Activated CD8-positive, alpha-beta memory T cell treated with anti-CD3 and anti-CD28 coated beads, Interleukin-2, amount 10 ng/mL, durations not matched to agents 7 days and 5 days (primary cell): Measurements from ENCODE around the gene TRIM77. TPM values are rescaled to one million over a fixed set of nuclear protein-coding genes. Genes with fewer than 3 reads are reported as not detected.
"Not testable (repeated sequence)": the region's sequence is repeated elsewhere in the genome, so short reads cannot be mapped to it uniquely, and the experiment has no call there.

Experiments used
- ATAC-seq: fragments of 150-1000 bp; cut with Tn5 transposase; one replicate; pipeline ENCODE4 v1.10.0; 2021; ENCODE audit warnings: moderate library complexity
- CTCF ChIA-PET: fragments of 350-600 bp; sonication (Branson Sonifier 250); formaldehyde crosslinking; loops from one replicate; lab custom pipeline; 2021; ENCODE audit warnings: antibody characterized with exemption; lab: Charles Lee
- DNase-seq: peaks from one replicate; pipeline ENCODE4 v3.0.0-alpha.2; 2020
- H3K27ac Mint-ChIP-seq: one replicate; pipeline ENCODE4 v1.8.0; 2021; ENCODE audit warnings: mild to moderate bottlenecking, mixed read lengths
- H3K27me3 Mint-ChIP-seq: one replicate; pipeline ENCODE4 v1.8.0; 2021; ENCODE audit warnings: mixed read lengths
- H3K36me3 Mint-ChIP-seq: one replicate; pipeline ENCODE4 v1.8.0; 2021; ENCODE audit warnings: mild to moderate bottlenecking, mixed read lengths
- H3K4me1 Mint-ChIP-seq: one replicate; pipeline ENCODE4 v1.8.0; 2021; ENCODE audit warnings: mixed read lengths
- H3K4me3 Mint-ChIP-seq: one replicate; pipeline ENCODE4 v1.8.0; 2021; ENCODE audit warnings: mild to moderate bottlenecking, moderate library complexity, mixed read lengths
- H3K9me3 Mint-ChIP-seq: one replicate; pipeline ENCODE4 v1.8.0; 2022; ENCODE audit warnings: low read depth, mixed read lengths
- total RNA-seq, 2 experiments: library from RNA; stranded (reverse); gene quantifications; one replicate each; pipeline ENCODE4 v1.2.3, GENCODE V29; 2021

The TRIM77 gene, protein sequence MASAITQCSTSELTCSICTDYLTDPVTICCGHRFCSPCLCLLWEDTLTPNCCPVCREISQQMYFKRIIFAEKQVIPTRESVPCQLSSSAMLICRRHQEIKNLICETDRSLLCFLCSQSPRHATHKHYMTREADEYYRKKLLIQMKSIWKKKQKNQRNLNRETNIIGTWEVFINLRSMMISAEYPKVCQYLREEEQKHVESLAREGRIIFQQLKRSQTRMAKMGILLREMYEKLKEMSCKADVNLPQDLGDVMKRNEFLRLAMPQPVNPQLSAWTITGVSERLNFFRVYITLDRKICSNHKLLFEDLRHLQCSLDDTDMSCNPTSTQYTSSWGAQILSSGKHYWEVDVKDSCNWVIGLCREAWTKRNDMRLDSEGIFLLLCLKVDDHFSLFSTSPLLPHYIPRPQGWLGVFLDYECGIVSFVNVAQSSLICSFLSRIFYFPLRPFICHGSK
- not detected for total RNA-seq

DNA sequence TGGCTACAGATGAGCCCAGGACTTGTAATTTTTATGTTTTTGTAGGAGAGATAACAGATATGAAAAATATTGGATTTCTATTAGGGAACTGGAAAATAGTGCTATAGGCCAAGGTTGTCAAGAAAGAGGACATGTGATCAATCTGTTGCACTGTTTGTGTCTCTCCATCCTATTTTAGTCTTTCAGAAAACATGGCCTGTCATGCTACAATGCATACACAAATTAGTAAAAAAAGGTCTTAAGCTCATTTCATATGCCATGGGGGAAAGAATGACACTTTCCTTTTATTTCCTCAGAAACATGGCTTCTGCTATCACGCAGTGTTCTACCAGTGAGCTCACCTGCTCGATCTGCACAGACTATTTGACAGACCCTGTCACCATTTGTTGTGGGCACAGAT, at the start of gene TRIM77:
TRIM77 (plus strand) TSS at position 301 of the 400 bp plus-strand sequence; CDS start at position 301, 0 bp downstream.
- H3K27ac Mint-ChIP-seq, H3K4me3 Mint-ChIP-seq, H3K27me3 Mint-ChIP-seq, H3K4me1 Mint-ChIP-seq, DNase-seq, H3K9me3 Mint-ChIP-seq, ATAC-seq, H3K36me3 Mint-ChIP-seq, CTCF ChIA-PET: not testable (repeated sequence)

DNA sequence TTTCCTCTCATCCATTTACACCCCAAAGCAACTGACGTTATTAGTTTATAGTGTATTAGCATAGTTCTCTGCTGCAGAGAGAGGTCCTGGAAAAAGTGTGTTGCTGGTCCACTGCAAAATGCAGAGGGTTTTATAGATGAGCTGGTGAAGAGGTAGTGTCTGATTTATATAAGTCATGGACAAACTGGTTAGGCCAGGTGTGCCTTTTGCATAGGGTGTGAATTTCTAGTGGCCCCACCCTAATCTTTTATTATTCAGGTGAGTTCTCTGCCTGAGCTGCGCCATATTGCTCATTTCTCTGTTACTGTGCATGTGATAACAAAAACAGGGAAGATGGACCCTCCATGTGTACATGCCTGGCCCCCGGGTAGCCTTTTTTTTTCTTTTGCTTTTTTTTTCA, 43.1 kb upstream of the TRIM77 start:
- Mint-ChIP-seq H3K36me3 (no peaks in the 10 kb centered on the region), H3K9me3 (peaks cover 2% of the 10 kb centered on the region), H3K4me3 (no peak overlapping the region), H3K4me1 (no peaks in the 10 kb centered on the region), H3K27ac (no peak overlapping the region), H3K27me3 (no peaks in the 10 kb centered on the region)
- ATAC-seq (no peak), DNase-seq (no peak)
- CTCF ChIA-PET = no interaction called here

DNA sequence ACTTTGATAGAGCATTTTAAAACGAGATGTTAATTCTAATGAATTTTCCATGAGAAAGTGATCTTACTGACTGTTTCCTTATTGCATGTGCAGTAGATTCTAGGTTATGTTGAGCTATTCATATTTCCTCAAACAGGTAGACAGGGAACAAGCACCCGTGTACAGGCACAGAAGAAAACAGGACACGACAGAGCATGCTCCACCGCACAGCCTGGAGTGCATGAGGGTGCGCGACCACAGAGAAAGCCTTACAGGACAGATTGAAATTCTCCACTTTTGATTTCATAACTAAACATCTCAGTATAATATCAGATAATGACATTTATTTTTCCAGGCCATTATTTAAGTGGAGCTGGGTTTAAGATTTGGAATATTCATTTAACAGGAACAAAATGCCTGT, 41.9 kb upstream of the TRIM77 start:
- H3K27ac Mint-ChIP-seq, H3K27me3 Mint-ChIP-seq, H3K4me1 Mint-ChIP-seq, H3K4me3 Mint-ChIP-seq, H3K36me3 Mint-ChIP-seq, DNase-seq, CTCF ChIA-PET, H3K9me3 Mint-ChIP-seq, ATAC-seq: not testable (repeated sequence)

DNA sequence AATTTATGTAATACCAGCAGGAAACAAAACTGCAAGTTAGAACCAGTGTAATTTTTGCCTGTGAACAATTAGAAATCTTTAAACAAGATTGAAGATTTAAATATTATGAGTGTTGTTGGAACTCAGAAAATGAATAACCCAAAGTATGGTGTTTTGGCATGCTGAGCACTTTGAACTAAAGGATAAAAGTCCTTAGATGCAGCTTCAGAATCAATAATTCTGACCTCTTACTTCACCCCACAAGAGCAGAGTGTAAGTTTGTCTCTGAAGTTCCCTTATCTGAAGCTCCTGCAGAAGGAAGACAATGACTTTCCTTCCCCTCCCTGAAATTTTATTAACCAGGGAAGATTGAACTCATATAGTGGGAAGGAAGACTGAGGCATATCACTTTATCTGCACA, 40.5 kb upstream of the TRIM77 start:
- DNase-seq, CTCF ChIA-PET, H3K9me3 Mint-ChIP-seq, ATAC-seq, H3K27me3 Mint-ChIP-seq, H3K4me1 Mint-ChIP-seq, H3K27ac Mint-ChIP-seq, H3K4me3 Mint-ChIP-seq, H3K36me3 Mint-ChIP-seq: not testable (repeated sequence)

DNA sequence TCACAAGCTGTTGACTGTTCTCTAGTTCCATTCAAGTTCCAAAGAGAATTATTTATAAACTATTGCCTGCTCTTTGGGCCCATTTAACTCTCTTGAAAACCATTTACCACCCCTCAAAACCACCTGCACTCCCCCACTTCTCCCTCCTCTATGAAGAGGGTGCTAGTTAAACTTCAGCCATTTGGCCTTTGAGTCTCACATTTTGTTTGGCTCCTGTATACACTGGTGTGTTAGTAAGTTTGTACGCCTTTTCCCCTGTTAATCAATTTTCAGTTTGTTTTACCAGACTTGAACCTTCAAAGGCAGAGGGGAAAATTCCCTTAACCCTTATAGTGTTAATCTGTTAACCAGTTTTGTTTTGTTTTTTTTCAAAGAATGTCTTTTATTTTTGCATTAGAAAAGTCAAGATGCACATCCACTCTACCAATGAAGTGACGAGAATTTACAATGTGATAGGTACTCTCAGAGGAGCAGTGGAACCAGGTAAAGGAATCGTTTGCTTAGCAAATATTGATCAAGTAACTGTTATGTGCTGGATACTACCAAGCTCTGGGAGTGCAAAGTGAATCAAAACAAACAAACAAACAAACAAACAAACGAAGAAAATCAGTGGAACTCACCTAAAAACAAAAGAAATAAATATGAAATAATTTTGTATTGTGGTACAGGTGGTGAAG, 40.0 kb upstream of the TRIM77 start:
- H3K27ac Mint-ChIP-seq, H3K4me1 Mint-ChIP-seq, H3K36me3 Mint-ChIP-seq, CTCF ChIA-PET, DNase-seq, H3K27me3 Mint-ChIP-seq, ATAC-seq, H3K4me3 Mint-ChIP-seq, H3K9me3 Mint-ChIP-seq: not testable (repeated sequence)

DNA sequence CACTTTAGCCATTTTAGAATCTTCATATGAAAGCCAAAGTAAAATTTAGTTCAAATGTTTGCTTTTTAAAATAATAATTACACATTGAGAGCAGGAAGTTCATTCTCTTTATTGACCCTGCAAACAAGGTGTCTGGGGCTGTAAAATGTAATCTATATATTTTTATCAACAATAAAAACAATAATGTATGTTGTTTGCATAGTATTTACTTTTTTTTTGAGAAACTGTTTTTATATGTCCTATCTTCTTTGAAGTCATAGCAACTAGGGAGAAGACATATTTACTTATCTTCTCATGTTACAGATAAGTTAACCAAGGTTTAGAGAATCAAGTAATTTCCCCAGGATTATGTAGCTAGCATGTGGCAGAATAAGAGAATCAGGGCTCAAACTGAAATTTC, 37.6 kb upstream of the TRIM77 start:
- H3K27me3 Mint-ChIP-seq, H3K27ac Mint-ChIP-seq, H3K4me3 Mint-ChIP-seq, H3K4me1 Mint-ChIP-seq, CTCF ChIA-PET, DNase-seq, H3K36me3 Mint-ChIP-seq, ATAC-seq, H3K9me3 Mint-ChIP-seq: not testable (repeated sequence)

DNA sequence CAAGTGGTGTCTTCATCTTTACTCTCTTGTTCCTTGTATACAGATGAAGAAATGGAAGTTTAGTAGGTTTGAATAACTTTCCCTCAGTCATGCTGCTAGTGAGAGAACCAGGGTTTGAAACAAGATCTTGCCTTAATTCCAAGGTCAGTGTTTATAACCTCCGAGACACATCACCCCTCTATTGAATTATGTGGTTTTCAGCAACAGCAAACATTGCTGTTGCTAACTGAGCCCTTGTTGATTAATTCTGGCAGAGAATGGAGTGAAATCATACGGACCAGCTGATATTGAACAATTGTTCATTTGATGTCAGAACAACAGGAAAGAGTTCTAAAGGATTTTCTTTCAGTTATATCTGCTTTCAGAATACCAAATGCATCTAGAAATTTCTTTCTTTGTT, 36.7 kb upstream of the TRIM77 start:
- H3K36me3 Mint-ChIP-seq, H3K9me3 Mint-ChIP-seq, DNase-seq, CTCF ChIA-PET, H3K27ac Mint-ChIP-seq, H3K4me1 Mint-ChIP-seq, H3K4me3 Mint-ChIP-seq, H3K27me3 Mint-ChIP-seq, ATAC-seq: not testable (repeated sequence)

DNA sequence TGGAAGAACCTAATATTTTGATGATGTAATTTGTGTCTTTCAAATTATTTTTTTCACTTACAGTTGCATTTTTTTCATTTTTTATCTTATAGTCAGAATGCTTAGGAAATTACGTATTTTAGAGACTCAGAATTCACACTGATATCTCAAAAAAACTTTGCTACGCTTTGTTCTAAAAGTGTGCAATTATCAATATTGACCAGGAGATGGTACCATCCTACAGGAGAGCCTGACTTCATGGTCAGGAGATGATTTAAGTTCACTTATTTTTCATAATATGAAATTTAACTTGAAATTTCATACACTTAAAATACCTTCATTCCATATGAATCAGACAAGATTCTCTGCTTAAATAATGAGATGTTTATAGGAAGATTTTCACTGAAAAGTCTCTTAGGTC, 34.7 kb upstream of the TRIM77 start:
- CTCF ChIA-PET, H3K27me3 Mint-ChIP-seq, H3K4me3 Mint-ChIP-seq, H3K4me1 Mint-ChIP-seq, H3K36me3 Mint-ChIP-seq, DNase-seq, ATAC-seq, H3K27ac Mint-ChIP-seq, H3K9me3 Mint-ChIP-seq: not testable (repeated sequence)

DNA sequence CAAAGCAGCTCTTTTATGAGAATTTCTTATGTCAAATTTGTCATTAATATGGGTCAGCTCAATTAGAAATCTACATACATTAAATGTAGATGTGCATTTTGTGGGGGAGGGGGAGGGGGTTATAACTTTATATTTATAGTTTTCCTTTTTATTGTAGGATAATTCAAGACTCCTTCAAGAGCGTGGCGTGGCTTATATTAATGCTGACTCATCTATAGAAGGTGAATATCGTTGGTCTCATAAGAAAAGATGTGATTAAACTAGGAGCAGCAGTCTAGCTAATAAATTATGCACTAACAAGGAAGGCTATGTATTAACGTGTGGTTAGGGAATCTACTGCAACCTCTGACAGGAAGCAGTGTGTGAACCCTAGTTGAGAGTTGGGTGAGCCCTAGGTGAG, 34.2 kb upstream of the TRIM77 start:
- ATAC-seq, CTCF ChIA-PET, H3K4me3 Mint-ChIP-seq, DNase-seq, H3K4me1 Mint-ChIP-seq, H3K36me3 Mint-ChIP-seq, H3K27ac Mint-ChIP-seq, H3K9me3 Mint-ChIP-seq, H3K27me3 Mint-ChIP-seq: not testable (repeated sequence)

DNA sequence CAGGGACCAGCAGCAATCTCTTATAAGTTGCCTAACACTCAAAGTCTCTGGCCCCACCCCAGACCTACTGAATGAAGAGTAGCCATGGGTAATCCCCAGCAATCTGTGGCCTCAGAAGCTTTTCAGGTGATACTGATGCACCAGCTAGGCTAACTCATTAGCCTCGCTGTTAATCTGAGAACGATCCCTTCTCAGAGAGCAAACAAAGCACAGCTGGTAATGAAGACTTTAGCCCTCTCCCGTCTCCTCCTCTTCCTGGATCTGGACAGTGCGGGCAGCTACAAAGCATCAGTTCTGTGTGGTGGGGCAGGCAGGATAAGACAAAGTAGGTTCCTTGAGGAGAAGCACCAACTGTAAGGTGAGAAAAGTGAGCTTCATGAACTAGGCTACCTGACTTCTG, 3.0 kb upstream of the TRIM77 start:
- H3K4me1 Mint-ChIP-seq, CTCF ChIA-PET, H3K27me3 Mint-ChIP-seq, ATAC-seq, H3K9me3 Mint-ChIP-seq, DNase-seq, H3K4me3 Mint-ChIP-seq, H3K27ac Mint-ChIP-seq, H3K36me3 Mint-ChIP-seq: not testable (repeated sequence)

DNA sequence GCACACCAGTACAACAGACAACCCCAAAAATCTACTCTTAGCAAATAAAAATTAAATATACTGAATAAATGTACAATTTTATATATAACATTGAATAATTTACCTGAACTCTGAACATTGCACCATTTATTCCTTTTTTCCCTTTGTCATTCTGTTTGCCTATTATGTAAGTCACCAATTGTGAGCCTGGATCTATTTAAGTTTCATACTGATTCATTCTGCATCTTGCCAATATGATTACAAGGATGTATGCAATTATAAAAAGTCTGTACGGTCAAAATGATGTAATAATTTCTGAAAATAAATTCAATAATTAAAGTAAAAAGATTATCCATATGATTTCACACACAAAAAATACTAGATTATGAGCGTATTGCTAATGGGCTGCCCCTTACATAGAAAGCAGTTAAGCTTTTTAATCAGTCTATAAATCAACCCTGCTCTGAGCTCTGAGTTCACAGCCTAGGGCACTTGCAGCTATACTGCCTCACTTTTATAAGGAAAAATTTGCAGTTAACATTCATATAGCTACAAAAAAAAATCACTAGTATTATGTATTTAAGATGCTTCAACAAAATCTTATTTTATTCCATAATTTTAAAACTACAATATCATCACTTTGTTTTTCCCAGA, 14.9 kb downstream of the TRIM77 start:
- H3K9me3 Mint-ChIP-seq, H3K4me1 Mint-ChIP-seq, DNase-seq, ATAC-seq, H3K27ac Mint-ChIP-seq, H3K27me3 Mint-ChIP-seq, H3K36me3 Mint-ChIP-seq, CTCF ChIA-PET, H3K4me3 Mint-ChIP-seq: not testable (repeated sequence)

DNA sequence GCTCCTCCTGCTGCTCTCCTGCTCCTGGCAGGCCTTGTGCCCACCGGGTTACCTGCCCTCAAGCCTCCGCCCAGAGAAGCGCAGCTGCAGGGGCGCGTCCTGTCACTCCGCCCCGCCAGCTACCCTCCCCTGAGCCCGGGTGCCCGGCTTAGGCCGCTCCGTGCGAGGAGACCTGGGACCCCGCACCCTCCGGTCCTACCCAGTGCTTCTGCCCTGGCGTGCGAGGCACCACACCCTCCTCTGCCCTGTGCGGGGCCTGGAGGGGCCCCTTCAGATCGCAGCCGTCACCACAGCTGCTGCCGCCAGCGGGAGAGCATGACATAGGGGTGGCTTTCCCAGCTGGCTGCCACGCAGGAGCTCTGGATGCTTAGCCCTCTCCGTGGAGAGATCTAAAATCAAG, 20.1 kb downstream of the TRIM77 start:
- H3K9me3 Mint-ChIP-seq, H3K4me3 Mint-ChIP-seq, H3K27ac Mint-ChIP-seq, H3K36me3 Mint-ChIP-seq, DNase-seq, H3K4me1 Mint-ChIP-seq, ATAC-seq, CTCF ChIA-PET, H3K27me3 Mint-ChIP-seq: not testable (repeated sequence)

DNA sequence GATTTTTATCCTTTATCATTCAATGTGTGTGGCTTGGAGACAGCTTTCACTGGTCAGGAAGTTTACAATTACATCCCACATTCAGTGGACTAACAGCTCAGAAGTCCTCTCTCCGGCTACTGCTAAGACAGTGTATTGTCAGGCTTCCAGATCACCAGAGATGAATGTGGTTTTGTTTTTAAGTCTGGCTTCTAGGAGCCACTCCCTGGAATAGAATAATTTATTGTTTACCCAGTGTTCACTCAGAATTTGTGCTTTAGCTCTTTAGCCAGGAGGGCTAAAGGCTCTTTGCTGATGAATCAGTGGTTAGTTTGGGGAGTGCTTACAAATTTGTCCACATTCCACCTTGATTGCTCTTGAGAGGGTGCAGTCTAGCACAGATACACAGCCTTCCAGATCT, 26.5 kb downstream of the TRIM77 start:
- Mint-ChIP-seq H3K27ac (no peak overlapping the region), H3K4me3 (no peak overlapping the region), H3K9me3 (no peaks in the 10 kb centered on the region), H3K27me3 (no peaks in the 10 kb centered on the region), H3K36me3 (no peaks in the 10 kb centered on the region), H3K4me1 (no peaks in the 10 kb centered on the region)
- ATAC-seq = no peak
- CTCF ChIA-PET = no interaction called here
- no peak for DNase-seq

DNA sequence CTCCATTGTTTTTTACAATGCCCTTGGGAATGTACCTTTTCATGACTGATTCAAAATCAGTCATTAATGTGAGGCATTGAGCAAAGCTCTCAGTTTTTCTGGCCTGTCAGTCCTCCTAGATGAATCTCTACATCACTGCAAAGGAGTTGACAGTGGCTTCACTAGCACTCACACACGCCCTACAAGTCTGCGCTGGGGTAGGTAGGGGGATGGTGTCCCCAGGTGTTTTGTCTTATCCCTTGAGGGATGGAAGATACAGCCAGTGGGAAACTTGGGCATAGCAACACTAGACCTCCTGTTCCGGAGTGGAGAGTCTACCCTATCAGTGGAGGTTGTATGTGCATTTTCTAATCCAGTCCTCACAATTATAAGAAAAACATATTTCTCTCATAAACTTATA, 27.0 kb downstream of the TRIM77 start:
- H3K27ac Mint-ChIP-seq = no peak overlapping the region
- no peaks in the 10 kb centered on the region for H3K9me3 Mint-ChIP-seq
- ATAC-seq (no peak), DNase-seq (no peak)
- no peaks in the 10 kb centered on the region for H3K27me3 Mint-ChIP-seq
- H3K36me3 Mint-ChIP-seq = no peaks in the 10 kb centered on the region
- CTCF ChIA-PET = no interaction called here
- no peaks in the 10 kb centered on the region for H3K4me1 Mint-ChIP-seq
- no peak overlapping the region for H3K4me3 Mint-ChIP-seq
